Muscle of arm (tissue), 12 donors: ENCODE results near the gene BRAT1. TPM values are rescaled to one million over a fixed set of nuclear protein-coding genes. Genes with fewer than 3 reads are reported as not detected.
"Not testable (repeated sequence)": the region's sequence is repeated elsewhere in the genome, so short reads cannot be mapped to it uniquely, and the experiment has no call there.

Source experiments
- DNase-seq: peaks from one replicate; pipeline ENCODE4 v3.0.0-alpha.2; 2013
- polyA plus RNA-seq, 12 donors: library from polyadenylated mRNA; unstranded; fragments of 120-200 nt; gene quantifications; one replicate each; pipeline ENCODE4 v1.2.1, GENCODE V29; 2013; ENCODE audit not compliant: insufficient read length in 12 of 12

The BRAT1 gene
- polyA plus RNA-seq, 12 donors = 14.1 to 39.6 (median 16.5) TPM; not detected in 1

DNA sequence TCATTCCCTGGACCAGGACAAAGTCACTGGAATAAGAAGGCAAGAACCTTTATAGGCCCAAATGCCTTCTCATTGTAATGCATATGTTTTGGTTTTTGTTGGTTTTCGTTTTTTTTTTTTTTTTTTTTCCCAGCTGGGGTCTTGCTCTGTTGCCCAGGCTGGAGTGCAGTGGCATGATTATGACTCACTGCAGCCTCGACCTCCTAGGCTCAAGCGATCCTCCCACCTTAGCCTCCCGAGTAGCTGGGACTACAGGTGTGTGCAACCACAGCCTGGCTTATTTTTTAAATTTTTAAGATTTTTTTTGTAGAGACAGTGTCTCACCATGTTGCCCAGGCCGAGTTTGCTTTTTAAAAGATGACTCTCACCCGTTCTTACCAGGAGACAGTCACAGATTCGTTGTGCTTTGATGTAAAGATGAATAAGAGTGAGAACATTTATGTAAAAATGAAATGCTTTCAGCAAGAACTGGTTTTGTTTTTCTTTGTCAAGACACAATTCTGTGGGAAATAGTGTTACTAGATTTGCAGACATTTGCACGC is 11.1 kb upstream of the BRAT1 start:
- no peak for DNase-seq

DNA sequence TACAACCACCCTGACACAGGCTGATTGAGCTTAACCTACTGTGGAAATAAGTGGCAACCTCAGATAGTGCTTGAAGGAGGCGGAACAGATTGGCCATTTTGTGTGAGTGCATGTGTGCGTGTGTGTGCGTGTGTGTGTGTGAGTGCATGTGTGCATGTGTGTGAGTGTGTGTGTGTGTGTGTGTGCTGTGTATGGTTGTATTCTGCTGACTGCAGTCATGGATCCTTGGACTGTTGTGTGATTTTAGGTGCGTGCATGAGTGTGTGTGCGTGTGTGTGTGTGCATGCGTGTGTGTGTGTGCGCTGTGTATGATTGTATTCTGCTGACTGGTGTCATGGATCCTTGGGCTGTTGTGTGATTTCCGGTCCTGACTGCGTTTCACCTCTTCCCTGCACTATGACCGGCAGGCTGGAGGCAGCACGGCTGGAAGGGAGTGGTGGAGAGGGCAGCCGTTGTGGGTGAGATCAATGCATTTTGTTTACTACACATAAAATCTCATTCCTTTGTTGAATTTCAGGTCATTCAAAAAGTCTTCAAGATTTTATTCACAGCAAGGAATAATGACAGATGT is 9.7 kb upstream of the BRAT1 start:
- no peak for DNase-seq

DNA sequence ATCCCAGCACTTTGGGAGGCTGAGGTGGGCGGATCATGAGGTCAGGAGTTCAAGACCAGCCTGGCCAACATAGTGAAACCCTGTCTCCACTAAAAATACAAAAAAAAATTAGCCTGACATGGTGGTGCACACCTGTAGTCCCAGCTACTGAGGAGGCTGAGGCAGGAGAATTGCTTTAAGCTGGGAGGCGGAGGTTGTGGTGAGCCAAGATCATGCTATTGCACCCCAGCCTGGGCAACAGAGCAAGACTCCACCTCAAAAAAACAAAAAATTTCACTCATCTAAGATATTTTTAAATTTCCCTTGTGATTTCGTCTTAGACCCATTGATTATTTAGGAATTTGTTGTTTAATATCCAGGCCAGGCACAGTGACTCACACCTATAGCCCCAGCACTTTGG is 8.6 kb upstream of the BRAT1 start:
- DNase-seq = not testable (repeated sequence)

DNA sequence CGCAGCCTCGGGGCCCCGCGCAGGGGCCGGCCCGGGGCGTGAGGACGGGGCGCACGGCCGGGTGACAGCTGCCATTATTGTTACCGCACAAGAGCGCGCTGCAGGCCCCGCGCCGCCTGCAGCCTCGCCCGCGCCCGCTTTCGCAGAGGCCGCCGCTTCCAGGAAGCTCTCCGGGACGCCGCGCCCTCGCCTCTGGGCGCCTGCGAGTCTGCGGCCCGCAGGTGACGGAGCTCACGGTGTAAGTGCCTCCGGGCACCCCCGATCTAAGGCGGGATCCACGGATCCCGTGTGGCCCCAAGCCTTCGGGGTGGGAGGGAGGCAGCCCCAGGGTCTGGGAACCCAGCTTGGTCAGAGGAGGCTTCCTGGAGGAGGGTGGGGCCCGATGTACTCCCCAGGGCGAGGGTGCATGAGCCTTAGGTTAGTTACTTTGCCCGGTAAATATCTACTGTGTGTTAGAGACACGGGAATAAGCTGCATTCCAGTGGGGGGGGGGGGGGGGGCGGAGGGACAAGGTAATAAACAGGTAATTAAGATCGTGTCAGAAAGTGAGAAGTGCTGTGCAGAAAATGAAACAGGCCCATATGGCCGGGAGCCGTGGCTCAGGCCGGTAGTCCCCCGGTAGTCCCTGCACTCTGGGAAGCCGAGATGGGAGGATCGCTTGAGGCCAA is 4.1 kb upstream of the BRAT1 start:
- DNase-seq = no peak

DNA sequence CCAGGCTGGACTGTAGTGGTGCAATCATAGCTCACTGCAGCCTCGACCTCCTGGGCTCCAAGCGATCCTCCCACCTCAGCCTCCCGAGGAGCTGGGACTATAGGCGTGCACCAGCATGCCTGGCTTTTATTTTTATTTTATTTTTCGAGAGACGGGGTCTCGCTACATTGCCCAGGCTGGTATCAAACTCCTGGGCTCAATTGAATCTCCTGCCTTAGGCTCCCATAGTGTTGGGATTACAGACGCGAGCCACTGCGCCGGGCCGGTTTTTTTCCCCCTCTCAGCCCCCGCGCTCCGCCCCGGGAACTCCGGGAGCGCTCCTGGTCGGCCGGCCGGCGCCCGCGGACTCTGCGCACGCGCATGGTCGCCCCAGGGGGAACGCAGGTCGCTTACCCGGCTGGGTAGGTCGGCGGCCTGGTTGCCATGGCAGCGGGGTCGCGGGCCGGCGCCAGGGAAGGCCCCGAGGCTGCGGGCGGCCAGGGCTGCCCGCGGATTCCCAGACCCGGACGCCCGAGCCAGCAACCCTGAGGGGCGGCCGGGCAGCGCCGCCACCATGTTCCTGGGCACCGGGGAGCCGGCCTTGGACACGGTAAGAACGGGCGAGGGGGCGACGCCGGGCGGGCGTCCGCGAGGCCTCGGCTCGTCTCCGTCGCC is 3.4 kb upstream of the BRAT1 start, which contains the start of gene IQCE:
IQCE (plus strand) TSS at position 351 of the 654 bp plus-strand sequence; CDS start at position 554, 203 bp downstream.
- peak; percentile 89 for DNase-seq

DNA sequence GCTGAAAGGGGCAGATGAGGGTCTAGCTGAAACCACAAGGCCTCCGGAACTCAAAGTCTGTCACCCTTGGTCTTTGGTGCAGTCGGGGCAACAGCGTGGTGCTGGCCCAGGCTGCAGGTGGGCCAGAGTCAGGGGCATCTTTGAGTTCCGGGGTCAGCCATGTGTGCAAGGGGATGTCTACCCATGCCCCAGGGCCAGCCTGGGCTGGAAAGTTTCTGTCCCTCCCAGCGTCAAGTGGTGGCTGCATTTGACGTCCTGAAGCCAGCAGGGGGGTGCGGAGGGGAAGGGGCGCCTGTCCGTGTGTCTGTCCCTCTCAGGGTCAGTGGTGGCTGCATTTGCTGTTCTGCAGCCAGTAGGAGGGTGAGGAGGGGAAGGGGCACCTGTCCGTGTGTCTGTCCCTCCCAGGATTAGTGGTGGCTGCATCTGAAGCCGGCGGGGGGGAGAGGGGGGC is 638 bp downstream of the BRAT1 start:
- DNase-seq = no peak

DNA sequence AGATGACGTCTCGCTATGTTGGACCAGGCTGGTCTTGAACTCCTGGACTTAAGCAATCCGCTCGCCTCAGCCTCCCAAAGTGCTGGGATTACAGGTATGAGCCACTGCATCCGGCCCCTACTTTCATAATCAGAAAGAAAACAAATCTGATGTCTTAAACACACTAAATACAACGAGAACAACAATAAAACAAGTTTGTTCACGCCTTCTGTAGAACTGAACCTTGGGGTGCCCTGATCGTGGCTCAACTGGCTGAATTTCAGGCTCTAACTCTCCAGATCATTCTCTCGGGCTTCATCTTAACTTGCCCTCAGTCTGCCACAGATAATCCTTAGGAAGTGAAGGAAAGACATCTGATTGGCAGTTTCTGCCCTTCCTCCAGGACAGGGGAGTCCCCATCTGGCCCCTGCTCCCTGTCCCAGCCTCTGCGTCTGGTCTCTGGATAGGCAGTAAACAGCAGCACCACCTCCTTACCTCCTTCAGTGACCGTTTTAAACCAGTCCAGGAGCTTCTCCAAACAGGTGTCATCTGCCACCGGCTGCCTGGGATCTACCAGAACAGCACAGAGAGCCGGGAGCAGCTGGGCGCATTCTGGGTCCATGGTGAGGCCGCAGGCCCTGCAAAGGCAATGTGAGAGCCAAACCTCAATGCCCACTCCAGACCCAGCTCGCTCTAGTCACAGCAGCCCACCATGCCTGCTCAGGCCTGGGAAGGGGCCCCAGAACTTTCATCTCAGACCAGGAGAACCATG is 1.3 kb downstream of the BRAT1 start:
- no peak for DNase-seq

DNA sequence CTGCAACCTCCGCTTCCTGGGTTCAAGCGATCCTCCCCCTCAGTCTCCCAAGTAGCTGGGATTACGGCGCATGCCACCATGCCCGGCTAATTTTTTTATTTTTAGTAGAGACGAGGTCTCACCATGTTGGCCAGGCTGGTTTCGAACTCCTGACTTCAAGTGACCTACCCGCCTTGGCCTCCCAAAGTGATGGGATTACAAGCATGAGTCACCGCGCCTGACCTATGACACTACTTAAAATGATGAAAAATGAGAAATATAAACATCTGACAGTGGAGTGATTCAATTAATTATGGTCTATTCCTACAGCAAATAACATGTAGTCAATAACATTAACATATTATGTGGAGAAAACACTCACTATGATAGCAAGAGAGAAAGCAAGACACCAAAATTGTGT is 2.2 kb downstream of the BRAT1 start:
- DNase-seq = no peak

DNA sequence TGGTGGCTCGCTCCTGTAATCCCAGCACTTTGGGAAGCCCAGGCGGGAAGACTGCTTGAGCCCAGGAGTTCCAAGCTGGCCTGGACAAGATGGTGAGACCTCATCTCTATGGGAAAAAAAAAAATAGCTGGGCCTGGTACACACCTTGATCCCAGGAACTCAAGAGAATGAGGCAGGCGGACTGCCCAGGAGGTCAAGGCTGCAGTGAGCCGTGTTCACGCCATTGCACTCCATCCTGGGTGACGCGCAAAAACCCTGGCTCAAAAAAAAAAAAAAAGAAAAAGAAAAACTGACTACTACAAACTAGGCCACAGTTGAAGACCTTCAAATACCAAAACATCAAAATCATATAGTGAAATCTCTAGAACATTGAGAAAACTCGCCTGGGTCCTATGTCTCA is 3.9 kb downstream of the BRAT1 start:
- DNase-seq = no peak

DNA sequence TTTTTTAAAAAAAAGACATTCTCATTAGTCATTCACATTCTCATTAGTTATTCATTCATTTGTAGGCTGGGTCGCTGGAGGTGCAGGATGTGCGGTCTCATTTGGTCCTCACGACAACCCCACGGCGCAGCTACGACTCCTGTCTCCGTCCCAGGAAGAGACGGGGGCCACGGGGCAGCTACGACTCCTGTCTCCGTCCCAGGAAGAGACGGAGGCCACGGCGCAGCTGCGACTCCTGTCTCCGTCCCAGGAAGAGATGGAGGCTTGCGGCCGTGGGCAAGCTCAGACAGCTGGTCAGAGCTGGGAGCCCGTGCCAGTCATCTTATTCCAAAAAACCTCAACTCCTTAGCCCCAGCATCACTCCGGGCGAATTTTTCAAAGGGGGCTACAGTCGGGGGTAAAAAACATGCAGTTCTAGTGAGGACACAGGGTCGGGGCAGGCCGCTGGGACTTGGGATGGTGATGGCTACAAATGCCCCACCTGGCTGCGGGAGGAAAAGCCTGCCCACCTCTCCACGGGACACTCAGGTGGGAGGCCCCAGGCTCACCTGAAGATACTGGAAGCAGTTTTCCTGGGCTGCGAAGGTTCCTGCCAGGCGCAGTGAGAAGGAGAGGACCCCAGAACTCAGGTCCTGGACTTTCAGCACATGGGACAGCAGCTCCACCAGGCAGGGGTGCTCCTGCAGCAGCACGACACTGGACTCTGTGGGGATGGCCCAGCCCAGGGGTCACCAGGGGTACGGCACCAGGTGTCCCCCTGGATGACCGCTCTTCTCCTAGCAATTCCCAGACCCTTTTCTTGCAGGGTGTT is 8.3 kb downstream of the BRAT1 start:
- no peak for DNase-seq

DNA sequence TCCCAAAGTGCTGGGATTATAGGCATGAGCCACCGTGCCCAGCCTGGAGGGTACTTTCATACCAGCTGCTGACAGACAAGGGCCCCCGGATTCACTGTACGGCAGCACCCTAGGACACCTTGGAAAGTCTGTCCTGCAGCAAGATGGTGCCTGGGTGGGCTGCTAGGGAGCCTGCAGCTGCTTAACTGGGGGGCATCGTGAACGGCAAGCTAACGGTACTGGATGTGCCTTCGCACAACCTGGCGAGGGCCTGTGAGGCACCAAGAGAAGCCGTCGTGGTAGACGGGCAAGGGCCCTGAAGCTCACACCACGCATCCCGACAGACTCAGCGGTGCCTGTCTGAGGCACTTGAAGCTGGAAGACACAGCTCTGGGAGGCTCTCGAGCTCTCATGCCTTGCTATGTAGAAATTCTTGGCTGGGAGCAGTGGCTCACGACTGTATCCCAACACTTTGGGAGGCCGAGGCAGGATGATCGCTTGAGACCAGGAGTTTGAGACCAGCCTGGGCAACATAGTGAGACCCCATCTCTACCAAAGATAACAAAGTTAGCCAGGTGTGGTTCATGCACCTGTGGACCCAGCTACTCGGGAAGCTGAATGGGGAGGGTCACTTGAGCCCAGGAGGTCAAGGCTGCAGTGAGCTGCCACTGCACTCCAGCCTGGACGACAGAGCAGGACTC is 9.4 kb downstream of the BRAT1 start:
- no peak for DNase-seq

DNA sequence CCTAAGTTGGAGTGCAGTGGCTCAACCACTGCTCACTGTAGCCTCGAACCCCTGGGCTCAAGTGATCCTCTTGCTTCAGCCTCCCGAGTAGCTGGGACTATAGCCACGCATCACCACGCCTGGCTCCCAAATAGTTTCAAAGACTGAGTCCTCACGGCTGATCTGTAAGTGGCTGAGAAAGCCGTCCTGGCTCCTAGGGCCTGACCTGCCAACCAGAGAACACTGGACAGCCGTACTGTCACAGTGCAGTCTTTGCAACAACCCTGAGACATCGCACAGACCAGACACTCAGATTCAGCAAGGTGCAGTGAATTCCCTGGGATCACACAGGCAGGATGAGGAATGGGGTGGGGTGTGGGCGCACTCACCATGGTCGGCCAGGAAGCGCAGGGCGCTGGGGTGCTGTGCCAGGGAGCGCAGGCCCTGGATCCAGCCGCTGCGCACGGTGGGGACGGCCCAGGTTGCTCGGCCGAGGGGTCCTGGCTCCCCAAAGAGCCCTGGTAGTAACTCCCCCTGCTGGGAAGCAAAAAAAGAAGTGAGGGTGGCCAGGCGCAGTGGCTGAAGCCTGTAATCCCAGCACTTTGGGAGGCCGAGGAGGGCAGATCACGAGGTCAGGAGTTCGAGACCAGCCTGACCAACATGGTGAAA is 10.7 kb downstream of the BRAT1 start:
- no peak for DNase-seq

DNA sequence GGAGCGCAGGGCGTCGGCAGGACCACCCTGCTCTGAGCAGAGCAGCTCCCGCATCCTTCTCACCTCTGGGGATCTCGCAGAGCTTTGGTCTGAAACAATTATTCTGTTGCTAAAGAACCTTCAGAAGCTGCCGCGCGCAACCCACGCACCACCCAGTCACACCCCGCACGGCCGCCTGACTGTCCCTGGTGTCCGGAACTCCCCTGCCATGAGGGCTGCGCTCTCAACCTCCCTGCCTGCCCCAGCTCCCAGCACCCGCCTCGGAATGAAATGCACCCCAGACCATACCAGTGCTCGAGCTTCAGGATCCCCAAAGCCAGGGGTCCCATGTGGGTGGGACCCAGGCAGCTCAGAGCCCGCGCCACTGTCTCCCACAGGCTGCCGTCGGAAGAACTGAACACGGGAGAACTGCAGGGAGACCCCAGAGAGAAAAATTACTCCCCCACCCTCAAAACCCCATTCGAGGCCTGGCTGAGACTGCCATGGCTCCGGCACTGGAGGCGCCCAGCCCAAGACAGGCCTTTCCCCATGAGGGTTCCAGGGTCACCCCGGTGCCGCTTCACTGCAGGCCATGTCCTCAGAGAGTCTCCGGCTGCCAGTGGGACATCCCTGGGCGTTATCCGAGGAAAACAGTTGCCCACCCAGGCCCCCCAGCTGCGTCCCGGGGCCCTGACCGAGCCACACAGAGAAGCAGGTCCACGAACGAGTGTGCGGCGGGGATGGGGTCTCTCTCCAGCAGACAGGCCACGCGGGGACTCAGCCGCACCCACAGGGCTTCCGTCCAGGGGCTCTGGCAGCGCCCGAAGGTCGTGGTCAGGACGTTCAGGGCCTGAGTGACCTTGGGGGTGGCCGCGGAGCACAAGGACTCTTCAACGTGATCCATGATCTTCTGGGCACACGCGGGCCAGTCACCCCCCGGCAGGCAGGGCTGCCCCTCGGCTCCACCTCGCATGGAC is 12.1 kb downstream of the BRAT1 start:
- no peak for DNase-seq

DNA sequence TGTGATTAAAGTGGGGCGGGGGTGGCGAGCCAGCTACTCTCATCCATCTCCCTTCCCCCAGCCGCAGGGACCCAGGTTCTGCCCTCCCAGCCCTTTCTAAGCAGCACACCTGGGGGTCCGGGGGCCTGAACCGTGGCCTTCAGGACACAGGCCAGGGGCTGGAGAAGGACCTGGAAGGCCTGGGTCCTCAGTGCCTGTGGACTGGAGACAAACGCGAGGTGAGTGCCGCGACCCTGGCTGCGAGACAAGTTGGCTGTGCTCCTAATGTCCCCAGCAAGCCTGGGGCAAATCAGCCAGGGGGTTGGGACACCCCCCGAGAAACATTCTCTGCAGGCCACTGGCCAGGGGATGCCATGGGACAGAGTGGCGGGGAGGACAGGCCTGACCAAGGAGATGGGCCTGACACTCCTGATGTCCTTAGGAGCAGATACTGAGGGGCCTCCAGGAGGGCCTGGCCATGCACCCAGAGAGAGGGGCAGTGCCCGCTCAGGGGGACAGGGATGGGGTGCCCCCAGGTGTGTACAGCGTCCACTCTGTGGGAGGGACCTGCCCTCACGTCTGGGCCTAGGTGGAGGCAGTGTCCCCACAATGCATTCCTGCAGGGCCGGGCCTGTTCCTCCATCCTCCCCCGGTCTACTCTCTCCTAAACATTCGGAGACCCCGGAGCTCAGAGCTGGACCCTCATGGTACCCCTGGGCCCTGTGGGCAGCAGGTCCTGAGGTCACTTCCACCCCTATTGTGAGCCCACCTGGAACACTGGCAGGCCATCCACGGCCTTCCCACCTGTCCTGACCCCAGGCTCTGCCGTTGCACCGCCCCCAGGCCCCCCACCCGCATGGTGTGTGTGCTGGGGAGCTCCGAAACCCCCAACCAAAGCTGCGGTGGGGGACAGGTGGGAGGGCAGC is 13.1 kb downstream of the BRAT1 start:
- DNase-seq = no peak

DNA sequence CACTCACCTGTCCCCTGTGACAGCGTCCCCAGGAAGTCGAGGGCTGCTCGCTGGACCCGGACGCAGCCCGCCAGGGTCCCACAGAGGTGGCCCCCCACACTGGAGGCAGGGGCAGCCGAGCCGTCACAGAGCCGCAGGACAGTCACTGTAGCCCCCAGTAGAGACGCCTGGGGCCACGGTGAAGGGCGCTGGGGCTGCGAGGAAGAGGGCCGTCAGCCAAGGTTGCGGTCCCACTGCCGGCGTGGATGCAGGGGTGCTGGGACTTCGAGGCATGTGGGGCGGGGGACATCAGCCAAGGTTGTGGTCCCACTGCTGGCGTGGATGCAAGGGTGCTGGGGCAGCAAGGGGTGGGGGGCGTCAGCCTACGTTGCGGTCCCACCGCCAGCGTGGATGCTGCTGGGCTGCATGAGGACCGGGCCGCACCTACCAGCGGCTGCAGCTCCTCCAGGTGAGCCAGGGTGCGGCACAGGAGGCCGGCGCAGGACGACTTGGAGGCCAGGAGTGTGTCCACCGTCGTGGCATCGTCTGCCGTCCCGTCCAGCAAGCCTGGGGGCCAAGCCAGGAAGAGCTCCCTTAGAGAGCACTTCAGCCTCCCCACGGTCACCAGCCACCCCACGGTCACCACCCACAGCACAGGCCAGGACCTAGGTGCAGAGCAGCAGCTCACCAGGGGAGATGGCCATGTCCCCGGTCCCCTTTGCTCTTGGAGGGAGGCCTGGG is 13.9 kb downstream of the BRAT1 start:
- DNase-seq = no peak

DNA sequence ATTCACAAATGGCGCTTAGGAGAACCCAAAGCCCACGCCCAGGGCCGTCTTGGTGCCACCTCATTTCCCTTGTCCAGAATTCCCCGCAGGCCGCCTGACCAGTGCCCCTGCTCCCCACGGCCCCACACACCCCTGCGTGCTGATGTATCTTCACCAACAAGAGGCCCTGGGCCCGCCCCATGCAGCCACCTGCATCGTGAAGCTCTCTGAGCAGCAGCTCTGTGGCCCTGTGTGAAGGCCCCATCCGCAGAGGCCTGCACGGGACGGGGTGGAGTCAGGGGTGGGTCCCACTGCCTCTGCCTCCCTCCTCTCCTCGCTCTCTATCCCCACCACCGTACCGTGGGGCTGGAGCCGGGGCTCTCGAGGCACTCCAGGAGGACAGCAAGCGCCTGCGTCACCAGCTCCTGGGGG is 14.7 kb downstream of the BRAT1 start:
- no peak for DNase-seq

DNA sequence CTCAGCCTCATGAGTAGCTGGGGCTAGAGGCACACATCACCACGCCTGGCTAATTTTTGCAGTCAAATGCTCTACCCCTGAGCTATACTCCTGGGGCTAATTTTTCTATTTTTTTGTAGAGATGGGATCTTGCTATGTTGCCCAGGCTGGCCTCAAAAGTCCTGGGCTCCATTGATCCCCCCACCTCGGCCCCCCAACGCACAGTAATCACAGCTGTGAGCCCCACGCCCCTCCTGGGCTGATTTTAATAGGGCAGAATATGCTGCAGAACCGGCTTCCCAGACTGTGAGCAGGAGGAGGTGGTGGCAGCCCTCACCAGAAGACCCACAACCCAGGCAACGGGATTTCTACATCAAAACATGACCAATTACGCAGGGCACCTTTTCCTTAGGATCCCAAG is 15.2 kb downstream of the BRAT1 start:
- DNase-seq = no peak
